HG02885 (cell line): Measurements from ENCODE around the gene ZFYVE19.

Experiments used
- ATAC-seq: cut with Tn5 transposase; IDR thresholded peaks from one replicate; pipeline ENCODE4 v1.9.1; 2021; ENCODE audit warnings: mild to moderate bottlenecking; ENCODE audit not compliant: unreplicated experiment, poor library complexity

The ZFYVE19 gene, protein sequence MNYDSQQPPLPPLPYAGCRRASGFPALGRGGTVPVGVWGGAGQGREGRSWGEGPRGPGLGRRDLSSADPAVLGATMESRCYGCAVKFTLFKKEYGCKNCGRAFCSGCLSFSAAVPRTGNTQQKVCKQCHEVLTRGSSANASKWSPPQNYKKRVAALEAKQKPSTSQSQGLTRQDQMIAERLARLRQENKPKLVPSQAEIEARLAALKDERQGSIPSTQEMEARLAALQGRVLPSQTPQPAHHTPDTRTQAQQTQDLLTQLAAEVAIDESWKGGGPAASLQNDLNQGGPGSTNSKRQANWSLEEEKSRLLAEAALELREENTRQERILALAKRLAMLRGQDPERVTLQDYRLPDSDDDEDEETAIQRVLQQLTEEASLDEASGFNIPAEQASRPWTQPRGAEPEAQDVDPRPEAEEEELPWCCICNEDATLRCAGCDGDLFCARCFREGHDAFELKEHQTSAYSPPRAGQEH

DNA sequence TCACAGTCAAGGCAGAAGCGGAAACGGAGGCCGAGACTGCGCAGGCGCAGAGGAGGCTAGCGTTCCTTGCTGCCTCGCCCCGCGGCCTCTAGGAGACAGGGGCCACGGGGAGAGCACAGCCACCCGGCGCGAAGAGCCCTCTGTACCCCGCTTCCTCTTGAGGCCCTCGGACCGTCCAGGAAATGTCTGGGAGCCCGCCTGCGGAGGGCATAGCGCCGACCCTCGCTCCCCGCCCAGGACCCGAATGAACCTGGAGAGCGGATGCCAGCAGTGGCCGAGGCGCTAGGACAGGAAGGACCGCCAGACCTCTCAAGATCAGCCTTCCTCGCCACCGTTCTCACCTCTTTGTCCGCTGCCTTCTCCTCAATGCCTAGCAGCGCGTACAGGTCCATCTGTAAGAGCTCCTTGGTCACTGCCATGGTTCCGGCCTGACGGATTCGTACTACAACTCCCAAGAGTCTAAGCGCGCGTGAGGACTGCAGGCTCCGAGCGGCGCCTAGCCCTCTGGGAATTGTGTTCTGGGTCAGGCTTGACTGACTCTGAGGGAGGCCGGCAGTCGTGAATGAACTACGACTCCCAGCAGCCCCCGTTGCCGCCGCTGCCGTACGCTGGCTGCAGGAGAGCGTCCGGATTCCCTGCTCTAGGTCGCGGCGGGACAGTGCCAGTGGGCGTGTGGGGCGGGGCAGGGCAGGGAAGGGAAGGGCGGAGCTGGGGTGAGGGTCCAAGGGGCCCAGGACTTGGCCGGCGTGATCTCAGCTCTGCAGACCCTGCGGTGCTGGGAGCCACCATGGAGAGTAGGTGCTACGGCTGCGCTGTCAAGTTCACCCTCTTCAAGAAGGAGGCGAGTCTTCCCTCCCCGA, at the start of gene ZFYVE19, which contains the start of gene DNAJC17:
Gene ZFYVE19, plus strand, starts transcription at position 62 of the 860 bp plus-strand sequence. Its CDS starts 501 bp downstream, at position 563.
Gene DNAJC17, minus strand, starts transcription at position 446 of the 860 bp plus-strand sequence. Its CDS starts 27 bp downstream, at position 419.
- ATAC-seq: peak; percentile 94

DNA sequence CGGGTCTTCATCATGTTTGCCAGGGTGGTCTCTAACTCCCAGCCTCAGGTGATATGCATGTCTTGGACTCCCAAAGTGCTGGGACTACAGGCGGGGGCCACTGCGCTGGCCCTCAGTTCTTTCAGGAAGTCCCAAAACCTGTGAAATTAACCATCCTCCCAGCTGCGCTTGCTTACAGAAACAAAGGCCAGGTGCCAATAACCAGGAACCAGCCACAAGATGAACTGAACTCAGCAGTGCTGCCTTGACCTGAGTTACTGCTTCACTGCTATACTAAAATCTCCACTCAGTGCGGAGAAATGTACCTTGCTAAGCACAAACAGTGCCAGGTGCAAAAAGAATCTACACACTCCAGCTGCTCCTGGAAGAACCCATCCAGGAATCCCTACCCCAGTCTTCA, 46.9 kb upstream of the ZFYVE19 start:
- ATAC-seq: no peak

DNA sequence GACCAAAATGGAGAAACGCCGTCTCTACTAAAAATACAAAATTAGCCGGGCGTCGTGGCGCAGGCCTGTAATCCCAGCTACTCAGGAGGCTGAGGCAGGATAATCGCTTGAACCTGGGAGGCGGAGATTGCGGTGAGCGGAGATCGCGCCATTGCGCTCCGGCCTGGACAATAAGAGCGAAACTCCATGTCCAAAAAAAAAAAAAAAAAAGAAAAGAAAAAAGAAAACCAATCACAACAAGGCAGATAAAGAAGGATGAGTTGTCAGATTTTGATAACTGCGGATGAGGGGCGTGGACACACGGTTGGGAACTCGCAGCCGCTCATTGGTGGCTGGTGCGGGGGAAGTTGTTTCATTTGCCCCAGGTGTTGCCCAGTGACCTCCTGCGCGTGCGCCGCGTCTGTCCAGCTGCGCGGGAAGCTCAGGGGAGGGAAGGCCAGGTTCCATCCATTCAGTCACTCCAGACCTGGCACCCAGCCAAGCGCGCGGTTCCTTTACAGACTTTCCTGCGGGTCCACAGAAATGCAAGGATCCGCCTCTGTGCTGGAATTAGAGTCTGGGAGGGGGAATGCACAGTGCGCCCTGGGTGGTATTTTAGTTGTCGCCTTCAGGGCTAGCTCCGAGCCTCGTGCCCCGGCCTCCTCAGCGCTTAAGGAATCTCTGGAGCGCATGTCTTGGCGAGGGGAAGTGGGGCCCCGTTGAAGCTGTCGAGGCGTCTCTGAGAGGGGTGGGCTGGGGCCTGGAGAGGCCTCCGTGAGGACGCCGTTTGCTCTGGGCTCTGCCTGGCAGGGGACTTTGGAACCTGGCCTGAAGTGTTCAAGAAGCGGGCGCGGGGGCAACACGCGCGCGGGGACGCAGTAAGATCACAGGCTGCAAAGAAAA, 43.7 kb upstream of the ZFYVE19 start:
- ATAC-seq: no peak

DNA sequence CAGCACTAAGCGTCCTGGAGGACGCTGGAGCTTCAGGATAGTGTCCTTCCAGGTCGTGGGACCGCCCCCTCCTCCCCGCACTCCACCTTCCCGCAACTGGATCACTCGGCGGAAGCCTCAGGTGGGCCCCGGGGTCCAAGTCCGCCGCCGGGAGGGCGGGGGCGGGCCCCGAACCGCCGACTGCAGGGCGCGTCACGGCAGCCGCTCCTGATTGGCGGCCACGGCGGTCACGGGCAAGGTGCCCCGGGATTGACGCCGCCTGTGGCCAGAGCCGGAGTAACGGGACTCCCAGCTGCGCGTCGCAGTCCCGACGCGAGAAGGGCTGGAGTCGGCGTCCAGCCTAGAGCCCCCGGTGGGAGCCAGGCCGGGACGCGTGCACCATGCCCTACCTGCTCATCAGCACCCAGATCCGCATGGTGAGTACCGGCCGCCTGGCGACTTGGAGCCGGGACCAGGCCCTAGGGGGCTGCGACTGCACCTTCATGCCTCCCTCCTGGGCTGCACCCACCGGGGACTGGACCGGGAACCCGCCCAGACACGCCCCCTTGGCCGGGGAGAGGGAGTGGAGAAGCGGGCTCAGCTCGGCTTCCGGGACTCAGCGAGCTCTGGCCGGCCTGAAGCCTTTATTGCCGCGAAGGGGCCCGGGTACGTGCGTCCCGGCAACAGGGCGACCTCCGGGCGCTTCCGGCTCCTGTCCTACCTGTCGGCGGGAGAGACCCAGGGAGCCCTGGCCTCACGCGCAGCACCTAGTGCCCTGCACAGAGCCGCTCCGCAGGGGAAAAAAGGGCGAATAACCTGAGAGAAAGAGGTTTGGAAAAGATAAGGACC, 42.9 kb upstream of the ZFYVE19 start, which contains the start of gene GCHFR:
Gene GCHFR, plus strand, starts transcription at position 268 of the 828 bp plus-strand sequence. Its CDS starts 113 bp downstream, at position 381.
- peak; percentile 65 for ATAC-seq

DNA sequence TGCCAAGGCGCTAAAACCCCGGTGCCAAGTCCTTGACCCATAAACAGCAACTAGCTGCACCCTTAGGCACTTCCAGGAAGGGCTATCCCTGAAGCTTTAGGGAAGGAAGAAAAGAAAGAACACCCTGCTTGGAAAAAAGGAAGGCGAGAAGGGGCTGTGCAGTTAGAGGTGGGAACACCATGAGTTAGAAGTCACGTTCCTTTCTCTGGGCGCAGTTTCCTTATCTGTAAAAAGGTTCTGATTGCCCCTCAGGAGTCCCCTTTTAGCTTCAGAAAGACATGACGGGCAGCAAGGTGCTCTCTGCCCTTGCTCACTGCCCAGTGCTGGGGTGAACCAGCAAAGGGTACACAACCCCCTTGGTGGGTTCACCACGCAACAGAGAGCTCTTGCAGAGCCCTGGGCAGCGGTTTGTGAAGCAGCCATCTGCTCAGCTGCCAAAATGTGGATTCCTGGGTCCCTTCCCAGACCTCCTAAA, 42.2 kb upstream of the ZFYVE19 start:
- no peak for ATAC-seq

DNA sequence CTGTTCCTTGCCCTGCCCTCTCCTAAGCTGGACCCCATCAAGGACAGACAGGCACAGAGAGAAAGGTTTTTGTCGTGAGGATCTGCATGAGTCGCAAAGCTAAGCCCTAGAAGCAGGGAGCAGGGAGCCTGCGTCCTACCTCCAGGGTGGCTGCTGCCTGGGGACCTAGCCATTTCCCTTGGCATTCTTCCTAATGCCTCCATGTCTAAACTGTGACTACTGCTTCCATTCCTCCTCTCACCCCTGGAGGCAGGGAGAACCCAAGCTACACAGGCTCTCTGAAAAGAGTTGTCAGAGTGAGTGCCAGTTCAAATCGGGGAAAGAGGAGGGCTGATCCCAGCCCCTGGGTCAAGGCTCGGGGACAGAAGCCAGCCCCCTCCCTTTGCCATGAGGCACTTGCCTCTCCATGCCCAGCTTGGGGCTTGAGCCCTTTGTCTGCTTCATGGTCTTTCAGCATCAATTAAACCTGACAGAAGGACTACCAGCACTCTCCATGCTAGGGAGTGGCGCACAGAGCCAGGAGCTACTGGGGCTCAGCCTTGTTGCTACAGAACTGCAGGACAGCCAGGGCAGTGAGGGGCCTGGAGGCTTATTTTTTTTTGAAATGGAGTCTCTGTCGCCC, 40.6 kb upstream of the ZFYVE19 start:
- no peak for ATAC-seq

DNA sequence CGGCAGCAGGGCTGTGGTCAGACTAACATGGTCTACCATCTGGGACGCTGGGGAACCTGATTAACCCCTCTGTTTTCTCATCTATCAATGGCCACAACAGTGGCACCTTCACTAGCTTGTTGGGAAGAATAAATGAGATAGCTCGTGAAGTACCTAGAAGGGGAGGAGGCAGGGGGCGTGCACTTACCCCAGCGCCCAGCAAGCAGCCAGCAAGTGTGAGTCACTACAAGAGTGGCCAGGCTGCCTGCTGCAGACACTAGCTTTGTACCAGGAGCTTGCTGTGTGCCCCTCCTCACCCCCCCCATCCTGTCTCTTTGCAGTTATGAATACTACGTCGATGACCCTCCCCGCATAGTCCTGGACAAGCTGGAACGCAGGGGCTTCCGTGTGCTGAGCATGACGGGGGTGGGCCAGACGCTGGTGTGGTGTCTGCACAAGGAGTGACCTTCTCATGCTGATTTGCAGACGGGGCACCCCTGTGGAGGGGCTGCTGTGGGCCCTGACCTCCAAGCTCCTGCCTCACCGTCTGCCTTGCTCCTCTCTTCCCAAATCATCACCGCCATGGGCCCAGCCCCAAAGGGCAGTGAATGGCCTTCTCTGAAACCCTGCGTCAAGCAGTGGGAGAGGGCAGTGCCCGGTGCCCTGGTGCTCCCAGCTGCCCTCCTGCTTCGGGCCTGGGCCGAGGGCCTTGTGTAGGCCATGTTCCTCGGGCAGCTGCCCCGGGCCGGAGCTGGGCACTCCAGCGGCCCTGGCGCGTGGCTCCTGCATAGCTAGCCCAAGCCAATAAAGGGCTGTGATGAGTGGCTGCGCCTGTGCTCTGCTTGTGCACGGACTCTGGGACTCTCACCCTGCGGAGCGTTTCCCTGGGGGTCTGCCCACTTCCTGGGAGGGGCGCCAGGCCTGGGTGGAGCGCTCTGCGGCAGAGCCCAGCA, 39.7 kb upstream of the ZFYVE19 start:
- ATAC-seq: no peak

DNA sequence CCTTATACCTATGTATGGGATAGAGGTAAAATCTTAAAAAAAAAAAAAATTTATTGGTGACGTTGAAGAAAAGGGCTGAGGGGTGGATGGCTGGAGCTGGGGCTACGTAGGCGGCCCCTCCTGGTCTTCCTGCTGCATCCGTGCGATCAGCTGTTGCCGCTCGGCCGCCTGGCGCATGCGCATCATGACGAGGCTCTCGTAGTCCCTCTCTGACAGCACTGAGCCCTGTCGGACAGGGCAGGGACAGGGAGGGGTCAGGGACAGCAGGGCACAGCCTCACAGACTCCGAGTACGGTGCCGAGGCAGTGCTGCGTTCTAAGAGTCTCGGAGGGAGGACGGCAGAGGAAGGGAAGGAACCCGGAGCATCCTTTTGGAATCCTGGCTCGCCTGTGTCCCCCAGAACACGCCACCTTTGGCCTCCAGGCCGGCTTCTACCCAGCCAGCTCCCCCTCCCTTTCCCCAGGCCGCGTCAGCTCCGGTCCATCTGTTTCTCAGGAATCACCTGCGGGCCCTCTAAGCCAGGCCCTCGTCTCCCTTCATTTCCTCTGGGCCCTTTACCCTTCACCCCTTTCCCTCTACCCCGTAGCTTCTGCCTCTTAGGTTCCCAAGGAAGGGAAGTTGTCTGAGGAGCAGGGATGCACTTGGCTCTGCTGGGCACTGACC, 38.9 kb upstream of the ZFYVE19 start:
- ATAC-seq: no peak

DNA sequence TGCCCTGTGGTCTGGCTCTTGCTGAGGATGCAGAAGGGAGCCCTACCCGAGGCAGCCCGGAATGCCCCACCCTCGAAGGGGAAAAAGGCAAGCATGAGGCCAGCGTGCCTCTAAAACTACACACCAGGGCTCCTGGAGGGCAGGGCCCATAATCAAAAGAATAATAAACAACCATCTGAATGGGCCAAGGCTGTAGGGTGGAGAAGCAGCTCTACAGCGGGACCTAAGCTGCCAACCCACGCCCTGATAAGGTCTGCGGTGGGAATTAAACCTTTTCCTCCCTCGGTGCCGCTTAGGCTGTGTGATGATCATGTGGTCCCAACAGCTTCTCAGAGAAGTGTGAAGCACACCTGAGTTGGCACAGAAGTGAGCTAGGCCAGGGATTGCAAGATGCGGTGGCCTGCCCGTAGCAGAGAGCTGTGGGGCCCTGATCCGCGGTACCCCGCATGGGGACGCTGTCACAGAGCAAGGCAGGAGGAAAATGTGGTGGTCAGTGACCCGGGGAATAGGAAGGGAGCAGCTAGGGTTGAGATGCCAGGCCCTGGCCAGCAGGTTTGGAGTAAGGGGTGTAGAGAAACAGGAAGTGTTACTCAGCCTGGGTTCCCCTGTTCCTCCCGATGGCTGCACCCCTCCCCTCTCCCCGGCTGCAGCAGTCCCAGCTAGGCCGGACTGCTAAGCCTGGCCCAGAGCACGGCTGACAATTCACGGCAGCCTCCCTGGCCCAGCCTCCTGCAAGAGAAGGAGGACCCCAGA, 38.2 kb upstream of the ZFYVE19 start:
- peak; percentile 16 for ATAC-seq

DNA sequence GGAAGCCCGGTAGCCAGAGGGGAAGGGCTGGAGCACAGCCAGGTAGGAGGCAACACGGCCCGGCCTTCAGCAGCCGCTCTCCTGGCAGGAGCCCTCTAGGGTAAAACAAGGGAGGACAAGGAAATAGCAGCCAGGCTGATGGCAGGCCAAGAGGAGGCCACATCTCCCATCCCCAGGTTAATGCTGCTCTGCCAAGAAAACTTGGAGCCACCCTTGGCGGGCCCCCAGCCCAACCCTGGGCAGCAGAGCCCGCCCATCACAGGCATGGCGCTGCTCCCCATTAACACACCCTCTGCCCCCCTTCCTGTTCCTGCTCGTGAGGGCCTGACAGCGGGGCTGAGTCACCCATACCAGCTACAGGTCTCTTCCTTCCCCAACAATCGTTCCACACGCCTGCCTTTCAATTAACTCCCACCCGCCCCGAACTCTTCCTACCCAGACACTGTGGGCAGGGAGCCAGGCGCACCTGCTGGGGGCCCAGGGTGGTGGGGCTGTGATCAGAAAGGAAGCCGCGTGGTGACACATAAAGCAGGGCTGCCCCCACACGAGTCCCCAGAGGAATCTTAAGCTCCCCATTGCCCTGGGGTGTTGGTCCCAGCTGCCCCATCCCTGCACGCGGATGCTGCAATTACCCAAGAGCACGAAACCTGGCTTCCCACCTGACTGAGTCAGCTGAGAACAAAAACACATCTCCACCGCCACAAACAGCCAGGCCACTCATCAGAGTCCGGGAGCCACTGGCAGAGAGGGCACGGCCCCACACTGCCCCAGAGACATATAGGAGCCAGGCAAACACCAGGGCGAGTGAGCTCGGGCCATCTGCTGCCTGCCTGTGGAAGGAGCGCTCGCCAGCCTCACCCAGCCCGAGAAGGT, 37.4 kb upstream of the ZFYVE19 start, which contains the start of gene C15orf62:
Gene C15orf62, plus strand, starts transcription at position 707 of the 873 bp plus-strand sequence. CDS start 516 bp downstream, outside the sequence.
- peak; percentile 39 for ATAC-seq

DNA sequence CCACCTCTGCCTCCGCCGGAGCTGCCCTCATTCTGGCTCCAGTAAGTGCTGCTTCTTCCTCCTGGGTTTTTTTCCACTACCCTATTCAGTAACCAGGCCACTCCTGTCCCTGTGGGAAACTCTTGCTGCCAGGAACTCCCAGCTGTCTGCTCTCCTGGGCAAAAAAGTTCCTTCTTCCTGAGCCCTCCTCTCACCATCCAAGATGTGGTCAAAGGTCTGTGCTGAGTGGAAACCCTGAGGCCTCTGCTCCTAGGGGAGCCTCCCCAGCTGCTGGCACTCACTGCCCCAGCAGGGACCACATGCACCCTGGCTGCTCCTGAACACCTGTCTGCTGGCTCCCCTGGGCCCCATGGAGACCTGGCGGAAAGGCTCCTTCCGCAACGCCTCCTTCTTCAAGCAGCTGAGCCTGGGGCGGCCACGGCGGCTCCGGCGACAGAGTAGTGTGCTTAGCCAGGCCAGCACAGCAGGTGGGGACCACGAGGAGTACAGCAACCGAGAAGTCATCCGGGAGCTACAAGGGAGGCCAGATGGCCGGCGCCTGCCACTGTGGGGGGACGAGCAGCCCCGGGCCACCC, 36.7 kb upstream of the ZFYVE19 start:
- ATAC-seq: no peak

DNA sequence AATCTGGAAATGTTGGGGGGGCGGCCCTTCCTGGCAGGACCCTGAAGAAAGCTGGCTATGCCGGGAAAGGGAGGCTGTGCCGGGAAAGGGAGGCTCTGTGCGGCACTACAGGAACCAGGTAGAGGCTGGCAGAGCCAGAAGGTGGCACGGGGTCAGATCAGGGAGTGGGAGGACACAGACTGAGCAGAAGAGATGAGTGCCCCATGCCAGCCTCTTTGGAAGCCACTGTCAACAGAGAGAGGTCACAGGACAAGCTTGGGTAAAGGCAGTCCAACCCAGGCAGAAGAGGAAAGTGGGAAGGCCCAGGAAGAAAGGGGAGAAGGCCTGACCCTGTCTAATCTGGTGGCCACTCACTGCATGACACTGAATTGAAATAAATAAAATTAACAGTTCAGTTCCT, 35.6 kb upstream of the ZFYVE19 start:
- no peak for ATAC-seq

DNA sequence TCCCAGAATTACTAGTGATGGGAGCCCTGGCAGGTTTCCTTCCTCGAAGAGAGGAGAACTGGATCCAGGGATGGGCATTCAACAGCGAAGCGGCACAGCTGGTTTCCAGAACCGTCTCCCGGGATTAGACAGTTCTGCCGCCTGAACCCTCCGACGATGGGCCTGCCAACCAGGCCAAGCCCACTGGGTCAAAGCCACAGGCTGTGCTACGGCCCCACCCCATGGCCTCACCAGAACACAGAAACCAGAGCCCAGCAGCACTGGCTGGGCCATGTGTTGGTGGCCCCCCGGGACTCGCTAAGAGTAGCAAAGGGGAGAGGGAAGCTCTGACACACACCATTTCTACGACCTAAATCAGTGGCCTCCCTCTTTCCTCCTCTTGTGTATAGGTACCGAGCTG, 34.9 kb upstream of the ZFYVE19 start:
- no peak for ATAC-seq

DNA sequence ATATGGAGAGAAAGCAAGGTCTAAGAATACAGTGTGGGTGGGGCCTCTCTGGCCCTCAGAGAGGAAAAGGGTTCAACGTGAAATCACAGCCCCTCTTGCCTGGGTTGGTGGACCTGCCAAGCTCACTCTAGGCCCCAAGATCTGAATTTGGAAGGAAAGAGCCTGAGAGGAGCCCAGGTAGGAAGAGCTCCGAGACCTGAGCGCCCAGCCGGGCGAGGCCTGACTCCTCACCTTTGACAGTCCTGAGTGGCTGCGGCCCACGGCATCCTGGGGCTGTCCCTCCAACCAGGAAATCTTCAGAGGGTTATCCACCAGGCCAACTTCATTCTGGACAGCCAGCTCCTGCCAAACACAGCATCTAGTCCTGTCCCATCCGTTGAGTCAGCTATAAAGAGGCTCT, 33.4 kb upstream of the ZFYVE19 start:
- ATAC-seq: no peak

DNA sequence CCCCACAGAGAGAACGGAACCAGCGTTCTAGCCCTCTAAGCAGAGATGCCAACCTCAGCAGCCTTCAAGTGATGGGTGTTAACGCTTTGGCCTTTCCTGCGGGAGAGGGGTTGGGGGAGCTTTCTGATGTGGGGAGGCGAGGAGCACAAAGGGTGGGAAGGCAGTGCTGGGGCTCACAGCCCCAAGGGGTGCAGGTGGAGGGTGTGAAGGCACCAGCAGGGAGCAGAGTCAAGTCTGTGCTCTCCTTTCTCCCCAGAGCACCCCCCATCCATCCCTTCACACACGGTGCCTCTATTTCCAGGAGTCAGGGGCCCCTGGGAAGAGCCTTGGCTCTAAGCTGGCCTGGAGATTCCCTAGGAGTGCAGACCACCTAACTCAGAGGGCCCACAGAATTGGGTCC, 33.0 kb upstream of the ZFYVE19 start:
- ATAC-seq: no peak
